Ishikawa (cell line): ENCODE results near the gene EYA2.

Source experiments
- CREB1 ChIP-seq: IDR thresholded peaks from 2 replicates; pipeline ENCODE4 v1.6.1; 2012; ENCODE audit warnings: low read depth
- EP300 ChIP-seq: IDR thresholded peaks from 2 replicates; pipeline ENCODE4 v1.6.1; 2012; ENCODE audit warnings: borderline replicate concordance
- NFIC ChIP-seq: IDR thresholded peaks from 2 replicates; pipeline ENCODE4 v1.6.1; 2012
- RAD21 ChIP-seq: IDR thresholded peaks from 2 replicates; pipeline ENCODE4 v1.6.1; 2012; ENCODE audit warnings: low read depth
- TEAD4 ChIP-seq: IDR thresholded peaks from 2 replicates; pipeline ENCODE4 v1.6.1; 2012
- TF ChIP-seq, protein P1 (sequence below): IDR thresholded peaks from 2 replicates; pipeline ENCODE4 v1.6.1; 2012; ENCODE audit warnings: low read depth, mild to moderate bottlenecking
- TF ChIP-seq, protein P2 (sequence below): IDR thresholded peaks from 2 replicates; pipeline ENCODE4 v1.6.1; 2012
- TF ChIP-seq, protein P3 (sequence below): IDR thresholded peaks from 2 replicates; pipeline ENCODE4 v1.6.1; 2012

DNA sequence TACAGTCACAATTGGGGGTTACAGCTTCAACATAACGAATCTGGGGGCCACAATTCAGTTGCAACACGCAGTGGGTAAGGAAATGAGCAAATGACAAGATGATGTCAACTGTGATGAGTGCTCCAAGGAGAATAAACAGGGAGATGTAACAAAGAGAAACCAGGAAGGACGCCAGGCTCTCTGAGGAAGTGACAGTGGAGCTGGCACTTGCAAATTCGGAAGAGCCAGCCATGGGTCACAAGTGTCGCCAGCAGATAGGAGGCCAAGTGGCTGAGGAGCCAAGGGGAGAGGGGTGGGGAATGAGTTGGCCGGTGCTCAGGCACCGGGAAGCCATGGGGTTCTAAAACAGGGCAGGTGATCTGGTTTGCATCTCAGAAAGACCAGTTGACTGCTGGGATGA, 136.4 kb downstream of the EYA2 start:
- TF ChIP-seq TEAD4 (no peak), NFIC (no peak), EP300 (no peak), CREB1 (no peak), RAD21 (no peak)
- TF ChIP-seq, protein P1, sequence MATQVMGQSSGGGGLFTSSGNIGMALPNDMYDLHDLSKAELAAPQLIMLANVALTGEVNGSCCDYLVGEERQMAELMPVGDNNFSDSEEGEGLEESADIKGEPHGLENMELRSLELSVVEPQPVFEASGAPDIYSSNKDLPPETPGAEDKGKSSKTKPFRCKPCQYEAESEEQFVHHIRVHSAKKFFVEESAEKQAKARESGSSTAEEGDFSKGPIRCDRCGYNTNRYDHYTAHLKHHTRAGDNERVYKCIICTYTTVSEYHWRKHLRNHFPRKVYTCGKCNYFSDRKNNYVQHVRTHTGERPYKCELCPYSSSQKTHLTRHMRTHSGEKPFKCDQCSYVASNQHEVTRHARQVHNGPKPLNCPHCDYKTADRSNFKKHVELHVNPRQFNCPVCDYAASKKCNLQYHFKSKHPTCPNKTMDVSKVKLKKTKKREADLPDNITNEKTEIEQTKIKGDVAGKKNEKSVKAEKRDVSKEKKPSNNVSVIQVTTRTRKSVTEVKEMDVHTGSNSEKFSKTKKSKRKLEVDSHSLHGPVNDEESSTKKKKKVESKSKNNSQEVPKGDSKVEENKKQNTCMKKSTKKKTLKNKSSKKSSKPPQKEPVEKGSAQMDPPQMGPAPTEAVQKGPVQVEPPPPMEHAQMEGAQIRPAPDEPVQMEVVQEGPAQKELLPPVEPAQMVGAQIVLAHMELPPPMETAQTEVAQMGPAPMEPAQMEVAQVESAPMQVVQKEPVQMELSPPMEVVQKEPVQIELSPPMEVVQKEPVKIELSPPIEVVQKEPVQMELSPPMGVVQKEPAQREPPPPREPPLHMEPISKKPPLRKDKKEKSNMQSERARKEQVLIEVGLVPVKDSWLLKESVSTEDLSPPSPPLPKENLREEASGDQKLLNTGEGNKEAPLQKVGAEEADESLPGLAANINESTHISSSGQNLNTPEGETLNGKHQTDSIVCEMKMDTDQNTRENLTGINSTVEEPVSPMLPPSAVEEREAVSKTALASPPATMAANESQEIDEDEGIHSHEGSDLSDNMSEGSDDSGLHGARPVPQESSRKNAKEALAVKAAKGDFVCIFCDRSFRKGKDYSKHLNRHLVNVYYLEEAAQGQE: no peak
- TF ChIP-seq, protein P2, sequence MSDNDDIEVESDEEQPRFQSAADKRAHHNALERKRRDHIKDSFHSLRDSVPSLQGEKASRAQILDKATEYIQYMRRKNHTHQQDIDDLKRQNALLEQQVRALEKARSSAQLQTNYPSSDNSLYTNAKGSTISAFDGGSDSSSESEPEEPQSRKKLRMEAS: no peak
- TF ChIP-seq, protein P3, sequence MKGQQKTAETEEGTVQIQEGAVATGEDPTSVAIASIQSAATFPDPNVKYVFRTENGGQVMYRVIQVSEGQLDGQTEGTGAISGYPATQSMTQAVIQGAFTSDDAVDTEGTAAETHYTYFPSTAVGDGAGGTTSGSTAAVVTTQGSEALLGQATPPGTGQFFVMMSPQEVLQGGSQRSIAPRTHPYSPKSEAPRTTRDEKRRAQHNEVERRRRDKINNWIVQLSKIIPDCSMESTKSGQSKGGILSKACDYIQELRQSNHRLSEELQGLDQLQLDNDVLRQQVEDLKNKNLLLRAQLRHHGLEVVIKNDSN: no peak
